DND-41 (cell line): ENCODE measurements around the gene ELK4.

Experiments
- EZH2 ChIP-seq: IDR thresholded peaks from 3 replicates; pipeline ENCODE4 v1.6.1; 2012; ENCODE audit warnings: borderline replicate concordance, low read depth, mild to moderate bottlenecking, moderate library complexity, low read length, inconsistent platforms; ENCODE audit not compliant: severe bottlenecking
- TF ChIP-seq, protein P1 (sequence below): IDR thresholded peaks from 2 replicates; pipeline ENCODE4 v1.5.1; 2012; ENCODE audit warnings: borderline replicate concordance, low read length, moderate library complexity, mild to moderate bottlenecking; ENCODE audit not compliant: poor library complexity, severe bottlenecking; ENCODE audit errors: extremely low read depth

DNA sequence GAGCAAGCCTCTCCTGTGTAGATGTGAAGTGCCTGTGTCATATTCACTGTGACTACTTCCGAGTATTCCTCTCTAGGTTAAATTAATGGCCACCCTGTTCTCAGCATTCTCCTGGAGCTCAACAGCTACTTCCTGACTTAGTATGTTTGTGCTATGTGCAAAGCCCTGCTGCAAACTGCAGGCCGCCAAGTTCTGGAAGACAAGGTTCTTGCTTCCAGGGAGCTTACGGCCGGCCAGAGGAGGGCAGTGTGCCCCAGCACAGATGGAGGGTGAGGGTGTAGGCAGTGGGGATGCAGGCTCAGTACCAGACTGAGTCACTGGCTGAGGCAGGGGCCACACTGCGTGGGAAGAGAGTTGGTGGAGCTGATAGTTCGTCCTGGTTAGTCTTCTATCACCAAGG, 43.2 kb downstream of the ELK4 start:
- TF ChIP-seq, protein P1, sequence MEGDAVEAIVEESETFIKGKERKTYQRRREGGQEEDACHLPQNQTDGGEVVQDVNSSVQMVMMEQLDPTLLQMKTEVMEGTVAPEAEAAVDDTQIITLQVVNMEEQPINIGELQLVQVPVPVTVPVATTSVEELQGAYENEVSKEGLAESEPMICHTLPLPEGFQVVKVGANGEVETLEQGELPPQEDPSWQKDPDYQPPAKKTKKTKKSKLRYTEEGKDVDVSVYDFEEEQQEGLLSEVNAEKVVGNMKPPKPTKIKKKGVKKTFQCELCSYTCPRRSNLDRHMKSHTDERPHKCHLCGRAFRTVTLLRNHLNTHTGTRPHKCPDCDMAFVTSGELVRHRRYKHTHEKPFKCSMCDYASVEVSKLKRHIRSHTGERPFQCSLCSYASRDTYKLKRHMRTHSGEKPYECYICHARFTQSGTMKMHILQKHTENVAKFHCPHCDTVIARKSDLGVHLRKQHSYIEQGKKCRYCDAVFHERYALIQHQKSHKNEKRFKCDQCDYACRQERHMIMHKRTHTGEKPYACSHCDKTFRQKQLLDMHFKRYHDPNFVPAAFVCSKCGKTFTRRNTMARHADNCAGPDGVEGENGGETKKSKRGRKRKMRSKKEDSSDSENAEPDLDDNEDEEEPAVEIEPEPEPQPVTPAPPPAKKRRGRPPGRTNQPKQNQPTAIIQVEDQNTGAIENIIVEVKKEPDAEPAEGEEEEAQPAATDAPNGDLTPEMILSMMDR, result peak; percentile 41
- TF ChIP-seq EZH2, result no peak
